Activated gamma-delta T cell (primary cell): ENCODE results near the gene TFB2M.
"Not testable (repeated sequence)": the region's sequence is repeated elsewhere in the genome, so short reads cannot be mapped to it uniquely, and the experiment has no call there.

Experiments
- DNase-seq: peaks from one replicate; lab custom pipeline; 2025; lab: John Stamatoyannopoulos, UW

The TFB2M gene

GRCh38 chr1:246583056-246583440 is 17.0 kb upstream of the TFB2M start:
- DNase-seq = no peak

DNA sequence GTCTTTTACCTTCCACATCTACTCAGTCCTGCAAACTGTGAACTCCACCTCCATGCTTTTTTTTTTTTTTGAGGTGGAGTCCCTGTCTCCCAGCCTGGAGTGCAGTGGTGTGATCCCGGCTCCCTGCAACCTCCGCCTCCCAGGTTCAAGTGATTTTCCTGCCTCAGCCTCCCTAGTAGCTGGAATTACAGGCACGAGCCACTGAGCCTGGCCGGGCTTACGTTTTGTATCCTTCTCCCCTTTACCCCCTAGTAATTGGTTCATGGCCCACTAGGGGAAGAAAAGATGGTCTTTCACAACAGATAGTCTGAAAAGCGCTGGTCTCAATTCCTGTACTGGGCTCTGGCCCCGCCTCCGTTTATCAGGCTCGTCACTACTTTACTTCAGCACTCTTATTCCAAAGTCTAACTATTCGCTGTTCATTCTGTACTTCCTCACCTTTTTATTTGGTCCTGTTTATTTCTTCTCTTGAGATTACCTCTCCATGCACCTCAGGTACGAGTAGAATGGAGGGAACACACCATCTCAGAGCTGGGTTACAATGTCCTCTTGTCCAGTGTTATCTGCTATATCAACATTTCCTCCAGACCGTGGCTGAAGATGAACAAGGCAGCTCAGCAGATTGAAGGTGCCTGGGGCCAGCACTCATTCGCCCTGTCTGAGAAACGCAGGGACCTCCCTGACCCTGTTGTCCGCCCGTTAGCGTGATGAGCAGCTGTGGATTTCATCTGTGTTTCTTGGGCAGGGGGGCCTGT is 16.4 kb upstream of the TFB2M start:
- no peak for DNase-seq

DNA sequence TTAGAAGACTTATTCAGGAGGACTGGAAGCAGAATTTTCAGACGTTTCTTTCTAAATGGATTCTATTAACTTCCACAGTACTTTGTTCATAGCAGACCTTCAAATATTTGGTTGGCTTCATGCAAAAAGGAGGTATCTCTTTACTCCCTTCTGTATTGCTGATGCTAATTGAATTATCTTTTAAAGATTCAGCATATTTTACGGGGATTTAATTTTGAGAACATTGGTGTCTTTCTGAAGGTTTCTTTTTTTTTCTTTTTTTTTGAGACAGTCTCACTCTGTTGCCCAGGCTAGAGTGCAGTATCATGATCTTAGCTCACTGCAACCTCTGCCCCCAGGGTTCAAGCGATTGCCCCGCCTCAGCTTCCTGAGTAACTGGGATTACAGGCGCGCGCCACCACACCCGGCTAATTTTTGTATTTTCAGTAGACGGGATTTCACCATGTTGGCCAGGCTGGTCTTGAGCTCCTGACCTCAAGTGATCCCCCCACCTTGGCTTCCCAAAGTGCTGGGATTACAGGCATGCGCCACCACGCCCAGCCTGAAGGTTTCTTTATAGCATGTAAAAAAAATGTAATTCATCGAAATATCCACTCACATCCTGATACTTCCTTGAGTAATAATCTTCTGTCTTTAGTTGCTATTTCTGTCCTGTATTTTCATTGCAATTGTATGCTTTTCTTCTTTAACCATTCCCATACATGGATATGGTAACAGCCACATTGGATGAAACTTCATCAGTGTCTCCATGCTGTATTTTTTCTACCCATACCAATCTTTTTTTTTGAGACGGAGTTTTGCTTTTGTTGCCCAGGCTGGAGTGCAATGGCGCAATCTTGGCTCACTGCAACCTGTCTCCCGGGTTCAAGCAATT is 14.7 kb upstream of the TFB2M start:
- no peak for DNase-seq

DNA sequence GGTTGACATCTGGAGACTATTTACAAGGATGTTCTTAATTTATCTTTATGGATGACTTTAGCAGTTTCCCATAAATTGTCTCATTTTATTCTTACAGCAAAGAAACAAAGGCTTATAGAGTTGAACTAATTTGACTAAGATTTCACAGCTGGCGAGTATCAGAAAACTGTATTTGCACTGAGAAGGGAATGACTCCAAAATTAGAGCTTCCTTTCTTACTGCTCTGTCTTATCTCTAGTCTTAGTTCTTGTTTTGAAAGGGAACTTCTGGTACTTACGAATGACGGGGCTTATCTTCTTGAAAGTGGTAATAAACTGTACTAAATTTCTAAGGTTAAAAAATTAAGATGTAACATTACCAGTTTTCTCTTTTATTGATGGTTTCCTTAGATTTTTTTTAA is 13.8 kb upstream of the TFB2M start:
- DNase-seq = no peak

DNA sequence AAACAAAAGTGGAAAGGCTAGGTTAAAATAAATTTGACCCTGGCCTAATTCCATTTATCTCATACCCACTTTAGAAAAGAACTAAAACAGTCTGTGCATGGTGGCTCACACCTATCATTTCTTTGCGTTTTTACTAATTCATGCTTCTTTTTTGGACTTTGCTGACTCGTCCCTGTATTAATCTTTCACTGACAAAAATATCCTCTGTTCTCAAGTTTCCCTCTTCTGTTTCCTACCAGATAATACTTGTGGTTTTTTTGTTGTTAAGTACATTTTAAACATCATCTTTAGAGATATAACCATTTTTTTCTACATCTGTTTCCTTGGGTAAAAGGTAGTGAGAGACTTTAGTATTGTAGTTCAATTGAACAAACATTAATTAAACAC is 11.7 kb upstream of the TFB2M start:
- no peak for DNase-seq

- DNase-seq = no peak
These were observed 11.1 kb upstream of the TFB2M start for GRCh38 chr1:246577082-246577719.

GRCh38 chr1:246576709-246577032 is 10.6 kb upstream of the TFB2M start:
- no peak for DNase-seq

- DNase-seq = no peak
These were observed 7.4 kb upstream of the TFB2M start for GRCh38 chr1:246573491-246573890.

- no peak for DNase-seq
These were observed 6.7 kb upstream of the TFB2M start for GRCh38 chr1:246572785-246573184.

DNA sequence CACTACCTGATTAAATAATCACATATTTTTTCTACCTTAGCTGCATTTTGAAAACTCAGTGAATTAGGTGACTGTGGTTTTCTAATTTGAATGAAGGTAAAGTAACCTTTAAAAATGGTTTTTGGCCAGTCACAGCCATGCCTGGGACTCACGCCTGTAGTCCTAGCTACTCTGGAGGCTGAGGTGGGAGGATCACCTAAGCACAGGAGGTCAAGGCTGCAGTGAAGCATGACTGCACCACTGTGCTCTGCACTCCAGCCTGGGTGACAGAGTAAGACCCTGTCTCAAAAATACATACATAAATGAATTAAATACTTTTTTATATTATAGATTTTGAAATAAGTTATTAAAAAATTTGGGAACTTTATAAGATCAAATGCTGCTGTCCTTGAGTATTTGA is 5.9 kb upstream of the TFB2M start:
- DNase-seq = no peak

DNA sequence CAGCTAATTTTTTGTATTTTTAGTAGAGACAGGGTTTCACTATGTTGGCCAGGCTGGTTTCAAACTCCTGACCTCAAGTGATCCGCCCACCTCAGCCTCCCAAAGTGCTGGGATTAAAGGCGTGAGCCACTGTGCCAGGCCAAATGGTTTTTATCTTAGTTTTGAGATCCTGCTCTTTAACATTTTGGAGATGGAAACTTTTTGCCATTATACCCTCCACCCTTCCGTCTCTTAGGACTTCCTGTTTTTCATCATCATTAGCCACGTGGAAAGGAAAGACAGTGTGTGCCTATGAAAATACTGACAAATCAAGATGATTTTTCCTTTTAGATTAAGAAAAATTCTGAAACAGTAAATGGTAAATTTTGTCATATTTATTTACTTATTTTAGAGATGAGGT is 5.2 kb upstream of the TFB2M start:
- not testable (repeated sequence) for DNase-seq

- no peak for DNase-seq
These were observed 3.5 kb upstream of the TFB2M start for GRCh38 chr1:246569248-246570238.

DNA sequence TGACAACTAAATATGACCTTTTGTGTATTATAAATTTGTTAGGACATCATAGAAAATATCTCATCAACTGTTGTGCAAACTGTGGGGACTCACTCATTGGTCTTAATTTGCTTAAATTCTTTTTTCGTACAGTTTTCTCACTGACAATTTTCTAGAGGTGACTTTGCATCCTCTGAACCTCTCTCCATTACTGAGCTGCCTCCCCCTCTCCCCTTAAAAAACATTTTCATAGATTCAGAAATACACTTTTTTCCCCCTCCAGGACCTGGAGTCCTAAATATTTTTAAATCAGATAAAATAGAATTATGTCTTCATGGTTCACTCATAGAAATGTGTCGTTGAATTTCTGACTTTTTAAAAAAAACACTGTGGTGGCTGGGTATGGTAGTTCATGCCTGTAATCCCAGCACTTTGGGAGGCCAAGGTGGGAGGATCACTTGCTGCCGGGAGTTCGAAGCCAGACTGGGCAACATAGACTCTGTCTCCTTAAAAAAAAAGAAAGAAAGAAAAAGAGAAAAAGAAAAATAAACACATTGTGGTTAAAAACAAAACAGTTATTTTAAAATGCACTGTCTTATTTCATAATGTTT is 1.7 kb upstream of the TFB2M start:
- DNase-seq = no peak

DNA sequence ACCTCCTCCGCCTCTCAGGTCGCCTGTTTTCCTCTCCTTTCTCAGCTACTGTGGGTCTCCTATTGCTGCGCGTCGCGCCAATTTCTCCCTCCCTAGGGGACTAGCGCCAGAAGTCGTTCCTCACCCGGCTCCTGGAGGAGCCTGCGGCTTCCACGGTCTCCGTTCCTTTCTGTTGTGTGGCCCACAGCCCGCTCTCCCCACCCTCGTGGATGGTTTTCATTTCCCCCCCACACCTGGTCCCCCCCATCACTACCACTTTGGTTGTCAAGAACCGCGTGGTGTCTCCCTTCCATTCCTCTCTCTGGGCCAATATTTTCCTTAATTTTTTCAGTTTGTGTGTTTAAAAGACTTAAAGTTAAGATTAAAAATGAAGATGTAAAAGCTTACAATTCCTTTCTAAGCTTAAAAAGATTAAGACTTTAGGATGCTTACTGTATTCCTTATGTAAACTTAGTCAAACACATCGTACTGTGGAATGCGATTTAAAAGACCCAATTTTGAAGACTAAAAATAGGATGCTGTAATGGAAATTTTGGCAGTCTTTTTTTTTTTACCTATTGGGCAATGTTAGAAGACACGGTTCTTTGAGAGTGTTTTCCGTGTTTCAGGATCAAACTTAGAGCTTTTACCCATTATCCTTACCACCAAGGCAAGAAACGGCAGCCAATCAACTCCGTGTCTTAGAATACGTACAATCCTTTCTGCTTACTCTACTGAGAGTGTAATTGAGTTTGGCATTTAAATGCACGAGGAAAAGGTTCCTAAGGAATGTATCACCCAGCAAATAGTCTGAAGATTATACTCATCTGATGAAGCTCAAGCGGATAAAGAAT is 968 bp upstream of the TFB2M start:
- DNase-seq = no peak

DNA sequence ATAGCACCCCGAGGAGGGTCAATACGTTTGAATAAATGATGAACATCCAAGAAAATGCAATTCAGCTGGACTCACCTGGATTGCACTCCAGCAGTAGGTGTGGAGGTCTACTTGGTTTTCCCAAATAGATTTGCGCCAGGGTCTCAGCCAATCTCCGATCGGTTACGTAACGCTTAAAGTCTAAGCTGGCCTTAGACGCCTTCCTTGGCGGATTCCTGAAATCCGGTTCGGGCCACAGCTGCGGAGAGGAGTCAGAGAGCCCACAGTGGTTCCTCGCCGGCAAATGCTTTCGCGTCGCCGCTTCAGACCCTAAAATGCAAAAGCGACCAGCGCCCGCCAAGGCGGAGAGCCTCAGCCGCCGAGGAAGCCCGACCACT is 322 bp downstream of the TFB2M start:
- DNase-seq = no peak

DNA sequence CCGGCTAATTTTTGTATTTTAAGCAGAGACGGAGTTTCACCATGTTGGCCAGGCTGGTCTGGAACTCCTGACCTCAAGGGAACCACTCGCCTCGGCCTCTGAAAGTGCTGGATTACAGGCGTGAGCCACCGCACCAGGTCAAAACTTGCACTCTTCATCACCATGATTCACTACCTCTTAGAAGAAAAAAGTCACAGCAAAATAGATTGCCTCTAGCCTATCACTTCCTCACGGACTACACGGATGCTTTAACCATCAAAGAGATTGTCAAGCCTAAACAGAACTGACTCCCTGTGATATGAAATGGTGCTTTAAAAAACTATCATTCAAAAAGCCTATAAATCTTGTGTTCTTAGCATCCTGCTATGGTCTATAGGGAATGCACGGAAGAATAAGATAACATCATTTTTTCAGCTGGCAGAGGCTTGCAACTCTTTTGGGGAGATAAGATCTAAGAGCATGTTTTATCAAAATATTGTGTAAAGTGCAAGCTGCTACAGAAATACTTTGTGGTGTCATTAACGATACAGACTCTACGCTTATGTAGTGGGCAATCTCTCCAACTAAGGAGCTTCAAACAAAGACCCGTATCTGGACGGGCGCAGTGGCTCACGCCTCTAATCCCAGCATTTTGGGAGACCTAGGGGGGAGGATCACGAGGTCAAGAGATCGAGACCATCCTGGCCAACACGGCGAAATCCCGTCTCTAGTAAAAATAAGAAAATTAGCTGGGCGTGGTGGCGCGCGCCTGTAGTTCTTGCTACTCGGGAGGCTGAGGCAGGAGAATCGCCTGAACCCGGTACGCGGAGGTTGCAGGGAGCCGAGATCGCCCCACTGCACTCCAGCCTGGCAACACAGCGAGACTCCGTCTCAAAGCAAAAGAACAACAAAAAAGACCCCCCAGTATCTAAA is 966 bp downstream of the TFB2M start:
- no peak for DNase-seq

DNA sequence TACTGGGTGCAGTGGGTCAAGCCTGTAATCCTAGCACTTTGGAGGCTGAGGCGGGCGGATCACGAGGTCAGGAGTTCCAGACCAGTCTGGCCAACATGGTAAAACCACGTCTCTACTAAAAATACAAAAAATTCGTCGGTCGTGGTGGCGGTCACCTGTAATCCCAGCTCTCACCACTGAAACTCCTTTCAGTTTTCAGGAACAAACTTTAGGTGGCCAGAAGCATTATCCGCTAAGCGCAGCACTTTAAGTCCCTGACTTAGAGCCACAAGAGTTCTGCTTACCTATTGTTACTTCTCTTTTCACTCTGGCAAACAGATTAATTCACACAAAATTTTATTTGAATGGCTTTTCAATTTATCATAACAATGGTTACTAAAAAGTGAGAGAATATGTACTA is 5.2 kb downstream of the TFB2M start:
- not testable (repeated sequence) for DNase-seq

DNA sequence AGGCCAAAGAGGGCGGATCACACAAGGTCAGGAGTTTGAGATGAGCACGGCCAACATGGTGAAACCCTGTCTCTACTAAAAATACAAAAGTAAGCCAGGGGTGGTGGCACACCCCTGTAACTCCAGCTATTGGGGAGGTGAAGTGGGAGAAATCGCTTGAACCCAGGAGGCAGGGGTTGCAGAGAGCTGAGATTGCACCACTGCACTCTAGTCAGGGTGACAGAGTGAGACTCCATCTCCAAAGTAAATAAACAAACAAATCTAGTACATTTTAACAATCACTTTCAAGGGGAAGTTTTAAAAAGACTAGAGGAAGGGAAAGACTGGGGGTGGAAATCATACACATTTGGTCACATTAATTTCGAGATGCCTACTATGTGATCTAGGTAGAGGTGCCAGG is 6.8 kb downstream of the TFB2M start:
- DNase-seq = no peak

DNA sequence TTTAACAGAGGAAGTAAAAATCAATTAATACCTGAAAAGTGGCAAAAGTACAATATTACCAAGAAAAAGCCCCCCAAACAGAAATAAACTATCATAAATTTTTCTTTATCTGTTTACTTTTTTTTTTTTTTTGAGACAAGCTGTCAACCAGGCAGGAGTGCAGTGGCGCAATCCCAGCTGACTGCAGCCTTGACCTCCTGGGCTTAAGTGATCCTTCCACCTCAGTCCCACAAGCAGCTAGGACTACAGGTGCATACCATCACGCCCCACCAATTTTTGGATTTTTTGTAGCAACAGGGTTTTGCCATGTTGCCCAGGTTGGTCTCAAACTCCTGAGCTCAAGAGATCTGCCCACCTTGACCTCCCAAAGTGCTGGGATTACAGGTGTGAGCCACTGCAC is 8.0 kb downstream of the TFB2M start:
- no peak for DNase-seq

- no peak for DNase-seq
These were observed 11.9 kb downstream of the TFB2M start for GRCh38 chr1:246554201-246554600.
